ENCODE data around the gene PIGM. TPM values are rescaled to one million over a fixed set of nuclear protein-coding genes. Genes with fewer than 3 reads are reported as not detected.
A peak's percentile ranks its signal among the peaks of the same experiment; 100 is the strongest.

PIGM gene
- total and polyA plus RNA-seq, 2 of the 13 experiments (the other 11 are each of a cell fraction or from before 2014, with no cell fraction given), result 3.4 to 4.6 TPM

- no peak for TF ChIP-seq HNF4G (IDR thresholded peaks at IDR 0.05; ENCODE audit: borderline replicate concordance, low read depth, low read length)
- no peak for TF ChIP-seq HNF4G (CRISPR knock-in tag; IDR thresholded peaks at IDR 0.05; ENCODE audit: borderline replicate concordance, low read depth)
- no peak for TF ChIP-seq MEF2D (CRISPR knock-in tag; IDR thresholded peaks at IDR 0.05)
- TF ChIP-seq POLR2A (IDR thresholded peaks at IDR 0.05; ENCODE audit: insufficient read depth in 1 of 2, low read depth in 2 of 2, low read length in 2 of 2), result peak in 1 of 2 experiments; percentile 46; a peak in 1 of 4 replicates
- TF ChIP-seq MED1 (CRISPR knock-in tag; IDR thresholded peaks at IDR 0.05), result 0 out of 2 replicates have a peak, but pooled peaks have one; percentile 22
- TF ChIP-seq ZNF451 (CRISPR knock-in tag; IDR thresholded peaks at IDR 0.05), result no peak
- no peak for TF ChIP-seq ZNF777 (CRISPR knock-in tag; IDR thresholded peaks at IDR 0.05)
- 0 out of 2 replicates have a peak, but pooled peaks have one; percentile 38 for TF ChIP-seq SP4 (CRISPR knock-in tag; IDR thresholded peaks at IDR 0.05)
- no peak for TF ChIP-seq AGO1 (IDR thresholded peaks at IDR 0.05; ENCODE audit: low read depth, low read length, poor library complexity, severe bottlenecking)
- peak; percentile 68 for TF ChIP-seq ZFY (CRISPR knock-in tag; IDR thresholded peaks at IDR 0.05)
- TF ChIP-seq ZNF615 (CRISPR knock-in tag; IDR thresholded peaks at IDR 0.05; ENCODE audit: borderline replicate concordance), result no peak
- TF ChIP-seq TAF1 (CRISPR knock-in tag; IDR thresholded peaks at IDR 0.05), result peak; percentile 47; the same call in 1 of the 2 replicates
- no peak for TF ChIP-seq RBM22 (optimal IDR thresholded peaks at IDR 0.05; ENCODE audit: low read length)
- TF ChIP-seq ZNF687 (CRISPR knock-in tag; IDR thresholded peaks at IDR 0.05), result peak; percentile 63
- no peak for TF ChIP-seq WIZ (CRISPR knock-in tag; IDR thresholded peaks at IDR 0.05)
- peak; percentile 46; the same call in 1 of the 2 replicates for TF ChIP-seq ZNF788 (CRISPR knock-in tag; IDR thresholded peaks at IDR 0.05; ENCODE audit: borderline replicate concordance)
- TF ChIP-seq RAD21 (CRISPR knock-in tag; IDR thresholded peaks at IDR 0.05), result no peak
- peak; percentile 15; the same call in 1 of the 2 replicates for TF ChIP-seq ARID5B (CRISPR knock-in tag; IDR thresholded peaks at IDR 0.05)
- TF ChIP-seq ZNF225 (CRISPR knock-in tag; IDR thresholded peaks at IDR 0.05), result no peak
- 0 out of 2 replicates have a peak, but pooled peaks have one; percentile 13 for TF ChIP-seq RFXAP (CRISPR knock-in tag; IDR thresholded peaks at IDR 0.05; ENCODE audit: borderline replicate concordance)
- TF ChIP-seq PAF1 (CRISPR knock-in tag; IDR thresholded peaks at IDR 0.05), result no peak
- no peak for TF ChIP-seq ZNF274 (CRISPR knock-in tag; IDR thresholded peaks at IDR 0.05)
- TF ChIP-seq PITX1 (CRISPR knock-in tag; IDR thresholded peaks at IDR 0.05), result peak; percentile 27; the same call in 1 of the 2 replicates
Observed at GRCh38 chr1:160070243-160071163, 38.7 kb upstream of the PIGM start (continued).
